ENCODE results near the gene DHCR24.

The DHCR24 gene

GRCh38 chr1:54842206-54842915 is 44.6 kb downstream of the DHCR24 start:
- TF ChIP-seq, protein P1, sequence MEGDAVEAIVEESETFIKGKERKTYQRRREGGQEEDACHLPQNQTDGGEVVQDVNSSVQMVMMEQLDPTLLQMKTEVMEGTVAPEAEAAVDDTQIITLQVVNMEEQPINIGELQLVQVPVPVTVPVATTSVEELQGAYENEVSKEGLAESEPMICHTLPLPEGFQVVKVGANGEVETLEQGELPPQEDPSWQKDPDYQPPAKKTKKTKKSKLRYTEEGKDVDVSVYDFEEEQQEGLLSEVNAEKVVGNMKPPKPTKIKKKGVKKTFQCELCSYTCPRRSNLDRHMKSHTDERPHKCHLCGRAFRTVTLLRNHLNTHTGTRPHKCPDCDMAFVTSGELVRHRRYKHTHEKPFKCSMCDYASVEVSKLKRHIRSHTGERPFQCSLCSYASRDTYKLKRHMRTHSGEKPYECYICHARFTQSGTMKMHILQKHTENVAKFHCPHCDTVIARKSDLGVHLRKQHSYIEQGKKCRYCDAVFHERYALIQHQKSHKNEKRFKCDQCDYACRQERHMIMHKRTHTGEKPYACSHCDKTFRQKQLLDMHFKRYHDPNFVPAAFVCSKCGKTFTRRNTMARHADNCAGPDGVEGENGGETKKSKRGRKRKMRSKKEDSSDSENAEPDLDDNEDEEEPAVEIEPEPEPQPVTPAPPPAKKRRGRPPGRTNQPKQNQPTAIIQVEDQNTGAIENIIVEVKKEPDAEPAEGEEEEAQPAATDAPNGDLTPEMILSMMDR (conservative IDR thresholded peaks at IDR 0.05; ENCODE audit: low read depth, low read length), result no peak
- H3K4me3 ChIP-seq (ENCODE audit: low read depth, low read length), result no peak overlapping the region
- DNase-seq (ENCODE audit: low read depth), result no peak

DNA sequence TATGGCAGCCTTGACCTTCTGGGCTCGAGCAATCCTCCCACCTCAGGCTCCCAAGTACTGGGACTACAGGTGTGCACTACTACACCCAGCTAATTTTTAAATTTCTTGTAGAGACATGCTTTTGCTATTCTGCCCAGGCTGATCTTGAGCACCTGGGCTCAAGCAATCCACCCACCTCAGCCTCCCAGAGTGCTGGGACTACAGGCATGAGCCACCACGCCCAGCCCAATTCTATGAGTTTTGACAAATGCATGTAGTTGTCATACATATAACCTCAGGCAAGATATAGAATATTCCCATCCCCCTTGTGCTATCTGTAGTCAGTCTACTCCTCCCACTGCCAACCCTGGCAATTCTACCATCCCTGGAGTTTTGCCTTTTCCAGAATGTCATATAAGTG is 47.2 kb downstream of the DHCR24 start:
- TF ChIP-seq, protein P1 (conservative IDR thresholded peaks at IDR 0.05; ENCODE audit: low read depth, low read length), result no peak
- no peak for DNase-seq (ENCODE audit: low read depth)
- no peak overlapping the region for H3K4me3 ChIP-seq (ENCODE audit: low read depth, low read length)

- H3K4me3 ChIP-seq (ENCODE audit: low read depth, low read length), result no peak overlapping the region
- no peak for DNase-seq (ENCODE audit: low read depth)
- TF ChIP-seq, protein P1 (conservative IDR thresholded peaks at IDR 0.05; ENCODE audit: low read depth, low read length), result no peak
Measured at GRCh38 chr1:54838565-54839180, 48.3 kb downstream of the DHCR24 start.

DNA sequence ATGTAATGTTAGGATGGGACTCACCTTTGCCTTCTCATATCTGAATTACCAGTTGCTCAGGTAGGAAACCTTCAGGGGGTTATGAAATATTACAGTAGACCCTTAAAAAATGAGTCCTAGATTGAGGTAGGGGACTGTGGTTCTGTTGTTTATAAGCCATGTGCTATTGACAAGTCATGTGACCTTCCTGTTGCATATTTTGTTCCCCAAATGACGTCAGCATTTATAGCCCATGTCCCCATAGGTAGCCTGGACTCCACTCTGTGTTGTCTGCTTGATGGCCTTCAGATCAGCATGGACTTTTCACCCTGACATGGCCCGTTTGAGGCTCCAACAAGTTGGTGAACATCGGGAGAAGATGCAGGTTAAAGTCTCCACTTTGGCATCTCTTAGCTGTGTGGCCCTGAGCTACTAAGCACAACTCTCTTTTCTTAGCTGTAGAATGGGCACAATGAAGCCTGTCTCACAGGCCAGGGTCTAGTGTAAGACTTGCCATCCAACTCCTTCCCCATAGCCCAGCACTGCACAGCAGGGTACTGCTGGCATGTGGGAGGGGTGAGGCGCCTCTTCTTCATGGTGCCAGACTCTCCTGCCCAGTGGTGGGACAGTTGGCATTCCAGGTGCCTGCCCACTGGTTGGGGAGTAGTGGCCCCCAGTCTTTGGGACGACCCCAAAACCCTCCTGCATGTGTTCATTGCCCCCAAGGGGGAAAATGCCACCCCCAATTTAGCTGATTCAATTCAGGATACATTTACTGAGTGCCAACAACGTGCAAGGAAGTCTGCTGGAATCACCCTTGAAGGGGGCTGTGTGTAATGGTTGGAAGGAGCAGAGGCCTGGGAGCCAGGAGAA is 49.8 kb downstream of the DHCR24 start:
- DNase-seq (ENCODE audit: low read depth), result no peak
- TF ChIP-seq, protein P1 (conservative IDR thresholded peaks at IDR 0.05; ENCODE audit: low read depth, low read length), result no peak
- no peak overlapping the region for H3K4me3 ChIP-seq (ENCODE audit: low read depth, low read length)

GRCh38 chr1:54836594-54836993 is 50.4 kb downstream of the DHCR24 start:
- TF ChIP-seq, protein P1 (conservative IDR thresholded peaks at IDR 0.05; ENCODE audit: low read depth, low read length), result no peak
- H3K4me3 ChIP-seq (ENCODE audit: low read depth, low read length), result no peak overlapping the region
- DNase-seq (ENCODE audit: low read depth), result no peak

DNA sequence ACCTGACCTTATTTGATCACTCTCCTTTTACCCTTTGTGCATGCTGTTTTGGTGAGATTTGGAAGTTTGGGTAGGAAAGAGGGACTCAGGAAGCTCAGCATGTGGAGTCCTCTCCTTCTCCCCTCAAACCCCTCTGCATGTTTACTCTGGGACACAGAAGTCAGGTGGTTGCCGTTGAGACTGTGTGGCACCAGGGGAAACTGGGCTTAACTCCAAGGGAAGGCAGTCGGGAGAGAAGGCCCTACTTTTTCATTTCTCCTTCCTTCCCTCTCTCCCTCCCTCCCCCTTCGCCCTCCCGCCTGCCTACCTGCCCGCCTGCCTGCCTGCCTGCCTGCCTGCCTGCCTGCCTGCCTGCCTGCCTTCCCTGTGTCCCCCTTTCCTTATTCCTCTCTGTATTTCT is 51.0 kb downstream of the DHCR24 start:
- H3K4me3 ChIP-seq (ENCODE audit: low read depth, low read length), result no peak overlapping the region
- no peak for DNase-seq (ENCODE audit: low read depth)
- TF ChIP-seq, protein P1 (conservative IDR thresholded peaks at IDR 0.05; ENCODE audit: low read depth, low read length), result no peak
